Kidney glomerular epithelial cell (primary cell): ENCODE measurements around the gene FAM200A.
"Not testable (repeated sequence)": the region's sequence is repeated elsewhere in the genome, so short reads cannot be mapped to it uniquely, and the experiment has no call there.

Experiments used
- DNase-seq: peaks from one replicate; lab custom pipeline; 2025; lab: John Stamatoyannopoulos, UW

Gene FAM200A

GRCh38 chr7:99559175-99559915, 7.4 kb upstream of the FAM200A start:
- DNase-seq: no peak

GRCh38 chr7:99558306-99559174, 6.6 kb upstream of the FAM200A start, which contains the start of gene ZNF655:
ZNF655 (plus strand) TSS chr7:99558642; CDS start chr7:99560560, 1,918 bp downstream.
- DNase-seq: peak; percentile 79

GRCh38 chr7:99557940-99558305, 6.0 kb upstream of the FAM200A start:
- no peak for DNase-seq

GRCh38 chr7:99557196-99557607, 5.3 kb upstream of the FAM200A start:
- no peak for DNase-seq

- DNase-seq: no peak
Observed at GRCh38 chr7:99554939-99555338, 3.0 kb upstream of the FAM200A start.

- DNase-seq: no peak
Observed at GRCh38 chr7:99553039-99553438, 1.1 kb upstream of the FAM200A start.

GRCh38 chr7:99551334-99551733, 580 bp downstream of the FAM200A start:
- DNase-seq: peak; percentile 33

- not testable (repeated sequence) for DNase-seq
Observed at GRCh38 chr7:99549545-99549944, 2.4 kb downstream of the FAM200A start.

- DNase-seq: not testable (repeated sequence)
Observed at GRCh38 chr7:99545308-99545707, 6.6 kb downstream of the FAM200A start.

- no peak for DNase-seq
Observed at GRCh38 chr7:99543916-99544315, 8.0 kb downstream of the FAM200A start.

GRCh38 chr7:99543081-99543671, 8.7 kb downstream of the FAM200A start:
- no peak for DNase-seq

GRCh38 chr7:99541212-99541611, 10.7 kb downstream of the FAM200A start:
- DNase-seq: no peak

GRCh38 chr7:99540542-99540941, 11.4 kb downstream of the FAM200A start:
- no peak for DNase-seq

GRCh38 chr7:99539213-99539811, 12.6 kb downstream of the FAM200A start:
- no peak for DNase-seq

- no peak for DNase-seq
Observed at GRCh38 chr7:99535667-99536066, 16.2 kb downstream of the FAM200A start.

- DNase-seq: no peak
Observed at GRCh38 chr7:99531354-99531765, 20.6 kb downstream of the FAM200A start.

- no peak for DNase-seq
Observed at GRCh38 chr7:99525713-99526440, 26.0 kb downstream of the FAM200A start.

GRCh38 chr7:99521399-99521798, 30.5 kb downstream of the FAM200A start:
- no peak for DNase-seq

GRCh38 chr7:99514050-99514449, 37.9 kb downstream of the FAM200A start:
- DNase-seq: no peak

GRCh38 chr7:99505324-99505662, 46.6 kb downstream of the FAM200A start:
- DNase-seq: no peak

- DNase-seq: peak; percentile 96
Observed at GRCh38 chr7:99504603-99505323, 47.2 kb downstream of the FAM200A start, which contains the start of gene ZKSCAN5. ZKSCAN5 (plus strand) TSS chr7:99504662; CDS start chr7:99506045, 1,383 bp downstream.
